NAMALWA (cell line): ENCODE data around the gene ELFN2.
"Not testable (repeated sequence)": the region's sequence is repeated elsewhere in the genome, so short reads cannot be mapped to it uniquely, and the experiment has no call there.

ENCODE experiments used
- DNase-seq: peaks from one replicate; pipeline ENCODE4 v3.0.0-alpha.2; 2015; ENCODE audit warnings: low spot score

ELFN2 gene, protein sequence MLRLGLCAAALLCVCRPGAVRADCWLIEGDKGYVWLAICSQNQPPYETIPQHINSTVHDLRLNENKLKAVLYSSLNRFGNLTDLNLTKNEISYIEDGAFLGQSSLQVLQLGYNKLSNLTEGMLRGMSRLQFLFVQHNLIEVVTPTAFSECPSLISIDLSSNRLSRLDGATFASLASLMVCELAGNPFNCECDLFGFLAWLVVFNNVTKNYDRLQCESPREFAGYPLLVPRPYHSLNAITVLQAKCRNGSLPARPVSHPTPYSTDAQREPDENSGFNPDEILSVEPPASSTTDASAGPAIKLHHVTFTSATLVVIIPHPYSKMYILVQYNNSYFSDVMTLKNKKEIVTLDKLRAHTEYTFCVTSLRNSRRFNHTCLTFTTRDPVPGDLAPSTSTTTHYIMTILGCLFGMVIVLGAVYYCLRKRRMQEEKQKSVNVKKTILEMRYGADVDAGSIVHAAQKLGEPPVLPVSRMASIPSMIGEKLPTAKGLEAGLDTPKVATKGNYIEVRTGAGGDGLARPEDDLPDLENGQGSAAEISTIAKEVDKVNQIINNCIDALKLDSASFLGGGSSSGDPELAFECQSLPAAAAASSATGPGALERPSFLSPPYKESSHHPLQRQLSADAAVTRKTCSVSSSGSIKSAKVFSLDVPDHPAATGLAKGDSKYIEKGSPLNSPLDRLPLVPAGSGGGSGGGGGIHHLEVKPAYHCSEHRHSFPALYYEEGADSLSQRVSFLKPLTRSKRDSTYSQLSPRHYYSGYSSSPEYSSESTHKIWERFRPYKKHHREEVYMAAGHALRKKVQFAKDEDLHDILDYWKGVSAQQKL

DNA sequence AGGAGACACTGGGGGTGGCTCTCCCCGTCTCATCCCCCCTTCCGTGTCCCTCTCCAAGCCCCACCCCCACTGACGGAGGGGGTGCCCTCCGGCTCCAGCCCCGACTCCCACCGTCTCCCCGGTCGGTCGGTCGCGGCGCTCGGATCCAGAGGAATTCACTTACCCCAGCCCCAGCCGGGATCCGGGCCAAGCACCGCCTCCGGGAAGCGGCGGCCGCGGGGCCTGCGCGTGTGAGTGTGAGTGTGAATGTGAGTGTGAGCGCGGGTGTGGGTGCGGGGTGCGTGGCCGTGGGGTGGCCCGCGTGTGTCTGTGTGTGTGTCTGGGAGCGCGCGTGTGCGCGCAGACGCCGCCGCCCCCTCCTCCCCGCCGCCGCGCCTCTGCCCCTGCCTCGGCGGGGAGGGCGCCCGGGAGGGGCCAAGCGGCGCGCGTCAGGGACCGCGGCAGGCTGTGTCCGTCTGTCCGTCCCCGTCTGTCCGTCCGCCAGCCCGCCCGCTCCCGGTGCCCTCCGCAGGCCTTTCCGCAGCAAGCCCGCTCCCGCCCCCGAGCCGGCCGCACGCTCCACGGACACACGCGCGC is at the start of gene ELFN2:
ELFN2 (minus strand) TSS at position 345 of the 576 bp plus-strand sequence. CDS start 51,945 bp downstream, outside the sequence.
- no peak for DNase-seq

DNA sequence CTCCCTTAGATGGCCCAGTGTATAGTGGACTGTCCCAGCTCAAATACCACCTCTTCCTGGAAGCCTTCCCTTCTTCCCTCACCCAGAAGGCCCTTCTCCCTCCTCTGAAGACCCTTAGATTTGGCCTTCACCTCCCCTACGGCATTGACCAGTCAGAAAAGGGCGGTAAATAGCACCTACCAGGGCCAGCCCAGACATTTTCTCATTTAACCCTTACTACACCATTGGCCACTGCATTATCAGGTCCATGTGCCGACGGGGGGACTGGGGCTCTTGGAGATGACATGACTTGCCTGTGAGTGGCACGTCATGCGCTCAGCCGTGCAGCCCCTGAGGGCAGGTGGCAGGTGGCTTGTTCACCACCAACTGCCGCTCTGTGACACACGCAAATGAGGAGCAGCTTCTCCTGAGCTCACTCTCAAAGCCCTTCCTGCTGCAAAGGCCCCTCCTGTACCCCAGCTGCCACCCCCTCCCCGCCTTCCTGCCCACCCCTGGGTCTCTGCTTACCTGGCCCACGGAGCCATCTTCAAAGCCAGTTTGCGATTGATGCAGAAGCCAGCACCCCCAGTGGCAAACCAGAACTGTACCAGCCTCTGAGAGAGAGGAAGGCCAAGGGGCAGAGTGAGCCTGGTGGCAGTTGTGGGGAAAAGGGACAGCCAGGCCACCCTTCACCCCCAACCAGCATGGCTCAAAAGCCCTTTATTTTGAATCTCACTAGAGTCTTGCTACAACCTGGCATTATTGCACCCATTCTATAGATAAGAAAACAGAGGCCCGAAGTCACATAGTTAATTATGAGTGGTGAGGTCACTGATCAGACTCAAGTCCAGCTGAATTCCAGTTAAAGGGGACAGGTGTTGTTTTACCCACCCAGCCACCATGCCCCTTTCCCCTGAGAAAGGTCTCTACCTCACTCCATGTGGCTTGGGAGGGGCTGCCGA is 49.4 kb upstream of the ELFN2 start:
- DNase-seq = peak; percentile 88

DNA sequence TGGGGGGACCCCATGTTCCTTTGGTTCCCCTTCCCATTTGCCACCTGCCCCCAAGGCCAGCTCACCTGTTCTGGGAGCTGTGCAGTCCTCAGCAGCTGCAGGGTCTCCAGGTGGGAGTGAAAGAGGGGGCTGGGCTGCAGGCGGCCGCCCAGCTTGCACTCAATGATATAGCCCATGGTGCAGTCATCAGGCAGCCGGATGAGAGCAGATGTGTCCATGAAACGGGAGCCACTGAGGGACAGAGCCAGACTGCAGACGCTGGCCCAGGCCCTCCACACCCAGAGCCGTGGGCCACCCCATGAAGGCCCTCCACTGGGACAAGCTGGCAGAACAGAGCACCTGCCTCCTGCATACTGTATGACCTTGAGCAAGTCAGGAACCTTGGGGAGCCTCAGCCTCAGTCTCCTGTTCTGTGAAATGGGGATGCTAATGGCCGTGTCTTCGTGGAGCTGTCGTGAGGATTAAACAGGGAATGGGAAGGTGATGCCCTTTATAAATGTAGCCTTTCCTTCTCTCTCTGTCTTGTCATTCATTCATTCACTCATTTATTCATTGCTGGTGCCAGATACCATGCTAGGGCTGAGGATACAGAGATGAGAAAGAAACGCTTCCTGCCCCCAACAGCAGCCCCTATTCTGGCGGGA is 47.3 kb upstream of the ELFN2 start:
- no peak for DNase-seq

DNA sequence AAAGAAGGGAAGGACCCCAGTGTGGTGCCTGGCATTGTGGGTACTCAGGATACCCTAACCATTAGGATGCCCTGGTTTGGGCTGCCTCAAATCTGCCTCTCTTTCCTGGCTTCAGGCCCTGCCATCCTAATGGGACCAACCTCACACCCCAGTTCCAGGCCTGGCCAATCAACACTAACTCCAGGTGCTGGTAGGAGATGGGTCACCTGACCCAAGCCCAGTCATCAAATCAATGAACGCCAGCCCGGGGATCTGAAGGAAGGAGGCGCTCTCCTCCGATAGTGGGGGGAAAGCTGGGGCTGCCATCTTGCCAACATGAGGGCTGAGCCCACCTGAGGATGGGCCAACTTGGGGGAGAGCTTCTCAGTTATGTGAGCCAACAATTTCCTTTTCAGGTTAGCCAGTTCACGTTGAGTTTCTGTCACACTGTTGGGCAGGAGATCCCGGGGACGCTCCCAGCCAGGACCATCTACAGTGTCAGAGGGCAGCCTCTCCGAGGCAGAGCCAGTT is 46.2 kb upstream of the ELFN2 start:
- no peak for DNase-seq

DNA sequence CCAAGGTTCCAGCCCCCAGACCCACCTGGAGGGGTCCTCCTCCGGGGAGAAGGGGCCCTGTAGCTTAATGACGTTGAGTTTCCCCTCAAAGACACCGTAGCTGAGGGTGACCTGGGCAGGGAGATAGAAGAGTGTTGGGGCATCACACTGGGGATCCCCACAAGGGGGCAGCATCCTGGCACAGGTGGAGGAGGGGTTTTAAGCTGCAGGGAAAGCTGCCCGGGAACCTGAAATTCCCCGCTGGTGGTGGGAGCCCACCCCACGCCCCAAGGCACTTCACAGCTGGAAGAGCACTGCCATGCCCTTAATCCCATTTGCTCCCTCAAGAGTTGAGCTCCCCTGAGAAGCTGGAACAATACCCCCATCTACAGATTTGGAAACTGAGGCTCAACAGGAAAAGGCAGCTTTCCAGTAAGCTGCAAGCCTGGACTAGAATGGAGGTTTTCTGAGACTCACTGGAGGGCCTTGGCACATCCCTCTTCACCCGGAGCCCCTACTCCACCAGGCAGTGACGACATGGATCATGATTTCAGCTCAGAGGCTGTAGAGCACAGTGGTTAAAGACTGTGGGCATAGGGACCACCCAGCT is 45.2 kb upstream of the ELFN2 start:
- DNase-seq = peak; percentile 62

DNA sequence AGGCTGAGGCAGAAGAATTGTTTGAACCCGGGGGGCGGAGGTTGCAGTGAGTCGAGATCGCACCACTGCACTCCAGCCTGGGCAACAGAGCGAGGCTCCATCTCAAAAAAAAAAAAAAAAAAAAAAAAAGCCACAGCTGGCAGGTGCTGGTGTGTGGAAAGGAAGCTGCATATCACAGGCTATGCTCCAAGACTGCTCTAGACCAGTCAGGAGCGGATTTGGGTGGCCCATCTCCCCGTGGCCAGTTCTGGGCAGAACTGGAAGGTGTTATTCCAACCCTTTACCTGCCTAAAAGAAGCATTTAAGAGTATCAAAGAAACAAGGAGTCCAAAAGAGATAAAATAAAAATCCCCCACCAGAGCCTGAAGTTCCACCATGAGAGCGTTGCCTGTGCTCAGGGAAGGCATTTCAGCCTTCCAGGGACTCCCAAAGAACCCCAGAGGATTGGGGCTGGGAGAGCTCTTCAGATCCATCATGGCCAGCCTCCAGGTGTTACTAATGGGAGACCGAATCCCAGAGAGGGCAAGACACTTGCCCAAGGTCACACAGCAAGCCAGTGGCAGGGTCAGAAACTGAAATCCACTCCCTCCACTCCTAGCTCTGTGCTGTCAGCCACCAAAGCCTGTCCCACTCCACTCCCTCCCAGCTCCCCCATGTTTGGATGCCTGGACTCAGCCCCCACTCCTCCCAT is 44.6 kb upstream of the ELFN2 start:
- DNase-seq = peak; percentile 55

DNA sequence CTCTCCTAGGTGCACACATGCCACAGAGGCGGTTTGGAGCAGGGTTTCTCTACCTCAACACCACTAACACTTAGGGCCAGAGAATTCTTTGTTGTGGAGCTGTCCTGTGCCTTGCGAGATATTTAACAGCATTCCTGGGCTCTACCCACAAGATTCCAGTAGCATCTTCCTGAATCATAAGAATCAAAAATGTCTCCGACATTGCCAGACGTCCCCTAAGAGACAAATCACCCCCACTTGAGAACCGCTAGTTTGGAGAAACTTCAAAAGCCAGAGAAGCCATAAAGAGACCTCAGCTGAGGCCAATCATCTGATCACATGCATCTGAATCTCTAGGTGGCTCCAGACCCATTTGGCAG is 42.8 kb upstream of the ELFN2 start:
- DNase-seq = no peak

DNA sequence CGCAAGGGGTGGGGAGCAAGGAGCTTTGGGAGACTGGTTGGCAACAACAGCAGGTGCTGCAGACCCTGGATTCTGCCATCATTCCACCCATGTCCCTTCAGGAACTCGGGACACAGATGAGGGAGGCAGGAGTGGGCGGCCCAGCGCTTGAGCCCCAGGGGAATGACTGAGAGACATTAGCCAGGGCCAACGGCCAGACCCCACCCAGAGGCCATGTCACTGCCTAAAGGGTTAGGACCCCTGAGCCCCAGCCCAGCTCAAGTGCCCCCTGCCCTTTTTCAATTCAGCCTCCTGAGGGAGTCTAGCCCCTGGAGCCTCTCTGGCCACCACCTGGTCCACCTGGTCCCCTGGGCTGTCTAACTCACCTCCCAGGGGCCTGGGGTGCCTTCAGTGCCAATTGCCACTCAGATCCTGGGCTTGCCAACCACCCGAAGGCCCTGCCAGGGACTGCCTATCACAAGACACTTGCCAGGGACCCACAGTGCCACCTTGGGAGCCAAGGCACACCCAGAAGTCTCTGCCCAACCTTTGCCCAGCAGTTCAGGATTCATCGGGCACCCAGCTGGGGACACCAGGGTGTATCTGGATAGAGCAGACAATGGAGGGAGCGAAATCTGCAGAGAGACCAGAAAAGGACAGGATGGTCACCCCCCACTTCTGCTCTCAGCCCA is 42.3 kb upstream of the ELFN2 start:
- DNase-seq = no peak

DNA sequence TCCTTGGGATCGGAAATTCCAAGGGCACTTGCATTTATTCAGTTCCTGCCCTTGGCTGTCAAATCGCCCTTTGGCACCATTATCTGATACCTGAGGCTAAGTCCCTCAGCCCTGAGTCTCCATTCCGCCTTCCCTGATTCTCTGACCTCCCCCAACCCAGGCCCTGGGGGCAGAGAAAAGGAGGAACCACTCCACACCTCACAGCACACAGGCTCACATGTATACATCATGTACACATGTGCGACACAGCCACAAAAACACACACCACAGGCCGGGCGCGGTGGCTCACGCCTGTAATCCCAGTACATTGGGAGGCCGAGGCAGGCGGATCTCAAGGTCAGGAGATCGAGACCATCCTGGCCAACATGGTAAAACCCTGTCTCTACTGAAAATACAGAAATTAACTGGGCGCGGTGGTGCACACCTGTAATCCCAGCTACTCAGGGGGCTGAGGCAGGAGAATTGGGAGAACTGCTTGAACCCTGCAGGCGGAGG is 41.0 kb upstream of the ELFN2 start:
- not testable (repeated sequence) for DNase-seq

DNA sequence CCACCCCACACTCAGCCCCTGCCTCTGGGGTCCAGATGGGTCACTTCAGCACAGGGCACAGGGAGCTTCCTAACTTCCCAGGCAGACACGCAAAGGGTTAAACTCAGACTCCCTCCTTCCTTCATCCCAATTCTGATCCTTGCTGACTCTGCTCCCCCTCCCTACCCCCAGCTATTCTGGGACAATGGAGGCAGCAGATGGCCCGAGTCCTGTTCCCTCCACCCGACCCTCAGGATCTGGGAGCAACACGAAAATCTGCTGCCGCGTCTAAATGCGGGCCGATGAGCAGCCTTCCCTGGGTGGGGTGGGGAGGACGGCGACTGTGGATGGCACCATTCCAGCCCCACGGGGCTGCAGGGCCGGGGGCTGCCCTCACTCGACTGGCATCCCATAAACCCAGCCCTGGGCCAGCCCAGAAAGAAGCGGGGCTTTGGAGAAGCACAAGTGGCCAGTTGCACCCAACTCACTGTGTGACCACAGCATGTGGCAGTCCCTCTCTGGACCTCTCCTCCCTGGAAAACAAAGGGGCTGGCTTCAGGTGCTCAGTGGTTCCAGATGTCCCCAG is 40.2 kb upstream of the ELFN2 start:
- no peak for DNase-seq

DNA sequence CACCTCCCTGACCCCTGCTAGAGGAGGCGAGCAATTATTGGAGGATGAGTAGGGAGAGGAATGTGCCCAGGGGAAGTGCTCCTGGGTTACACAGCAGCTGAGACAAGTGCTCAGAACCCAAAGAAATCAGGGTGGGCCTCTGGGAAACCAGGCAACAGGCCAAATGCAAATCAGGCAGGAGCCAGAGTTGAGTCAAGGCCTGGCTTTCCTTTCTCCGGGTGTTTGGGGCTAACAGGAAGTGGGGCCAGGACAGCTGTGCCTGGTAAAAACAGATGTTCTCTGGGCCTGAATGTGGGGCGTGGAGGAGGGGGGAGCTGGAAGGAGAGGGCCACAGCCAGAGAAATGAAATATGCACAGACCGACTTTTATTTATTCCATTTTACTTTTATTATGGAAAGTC is 36.9 kb upstream of the ELFN2 start:
- peak; percentile 80 for DNase-seq

DNA sequence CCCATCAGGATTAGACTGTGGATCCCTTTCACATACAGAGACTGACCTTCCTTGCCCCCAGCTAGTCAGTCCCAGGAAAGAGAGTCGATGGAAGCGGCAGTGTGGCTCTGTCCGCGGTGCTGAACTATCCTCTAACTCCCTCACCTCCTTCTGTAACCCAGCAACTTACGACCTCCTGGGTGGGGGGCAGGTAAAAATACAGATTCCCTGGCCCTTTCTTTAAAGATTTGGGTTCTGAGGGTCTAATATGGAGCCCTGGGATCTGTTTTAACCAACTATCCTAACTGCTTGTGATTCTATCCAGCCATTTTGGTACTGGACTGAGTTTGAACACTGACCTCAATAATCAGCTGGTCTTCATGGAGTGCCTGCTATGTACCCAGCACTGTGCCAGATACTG is 35.7 kb upstream of the ELFN2 start:
- peak; percentile 42 for DNase-seq

DNA sequence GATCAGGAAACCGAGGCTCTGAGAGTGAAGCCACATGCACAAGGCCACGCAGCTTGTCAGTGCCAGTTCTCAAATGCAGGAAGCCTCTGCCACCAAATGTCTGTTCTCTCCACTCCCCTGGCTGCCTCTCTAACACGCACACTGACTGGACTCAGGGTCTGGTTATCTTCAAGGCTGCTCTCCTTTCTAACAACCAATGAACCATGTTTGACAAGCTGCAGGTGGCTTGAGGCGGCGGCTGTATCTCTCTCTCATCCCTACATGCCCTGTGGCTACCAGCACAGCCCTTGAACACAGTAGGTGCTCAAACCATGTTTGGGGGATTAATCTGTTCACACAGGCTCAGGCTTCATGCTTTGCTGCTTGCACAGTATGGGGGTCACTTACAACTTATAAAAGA is 35.2 kb upstream of the ELFN2 start:
- DNase-seq = peak; percentile 46

DNA sequence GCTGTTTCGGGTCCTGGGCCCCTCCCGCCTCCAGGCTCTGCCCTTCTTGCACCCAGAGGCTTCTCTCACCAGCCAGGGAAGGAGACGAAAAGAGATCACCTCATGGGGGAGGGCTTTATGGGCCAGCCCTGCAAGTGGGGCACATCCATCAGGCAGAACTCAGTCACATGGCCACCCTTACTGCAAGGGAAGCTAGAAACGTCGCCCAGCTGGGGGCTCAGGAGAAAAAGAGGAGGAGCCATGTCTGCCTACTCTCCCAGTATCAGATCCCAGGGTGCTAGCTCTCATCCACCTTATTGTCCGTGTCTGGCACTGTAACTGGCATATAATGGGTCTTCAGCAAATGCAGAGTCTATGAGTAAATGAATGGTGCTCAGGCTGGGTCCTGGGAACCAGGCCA is 34.7 kb upstream of the ELFN2 start:
- DNase-seq = no peak

DNA sequence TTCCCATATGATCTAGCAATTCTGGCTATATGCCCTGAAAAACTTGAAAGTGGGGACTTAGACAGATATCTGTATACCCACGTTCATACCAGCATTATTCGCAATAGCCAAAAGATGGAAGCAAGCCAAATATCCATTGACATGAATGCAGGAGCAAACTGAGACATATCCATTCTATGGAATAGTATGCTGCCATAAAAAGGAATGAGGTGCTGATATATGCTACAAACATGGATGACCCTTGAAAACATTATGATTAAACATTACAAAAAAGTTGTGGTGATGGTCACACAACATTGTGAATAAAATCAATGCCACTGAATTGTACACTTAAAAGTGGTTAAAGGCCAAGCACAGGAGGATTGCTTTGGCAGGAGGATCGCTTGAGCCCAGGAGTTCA is 33.4 kb upstream of the ELFN2 start:
- DNase-seq = no peak

DNA sequence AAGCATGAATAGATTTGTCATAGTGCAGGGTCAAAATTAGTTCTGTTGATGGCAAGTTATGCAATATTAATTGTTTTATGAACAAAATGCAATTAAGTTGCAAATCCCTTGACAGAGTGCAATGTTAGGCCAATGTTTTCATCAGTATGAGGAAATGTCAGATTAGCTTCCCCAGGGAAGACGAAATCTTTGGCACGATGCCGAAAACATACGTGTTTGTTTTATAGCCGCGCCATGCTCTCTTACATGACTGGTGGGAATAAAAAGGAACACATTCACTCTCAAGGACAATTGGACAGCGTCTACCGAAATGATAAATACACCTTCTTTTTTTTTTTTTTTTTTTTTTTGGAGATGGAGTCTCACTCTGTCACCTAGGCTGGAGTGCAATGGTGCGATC is 31.9 kb upstream of the ELFN2 start:
- DNase-seq = no peak

DNA sequence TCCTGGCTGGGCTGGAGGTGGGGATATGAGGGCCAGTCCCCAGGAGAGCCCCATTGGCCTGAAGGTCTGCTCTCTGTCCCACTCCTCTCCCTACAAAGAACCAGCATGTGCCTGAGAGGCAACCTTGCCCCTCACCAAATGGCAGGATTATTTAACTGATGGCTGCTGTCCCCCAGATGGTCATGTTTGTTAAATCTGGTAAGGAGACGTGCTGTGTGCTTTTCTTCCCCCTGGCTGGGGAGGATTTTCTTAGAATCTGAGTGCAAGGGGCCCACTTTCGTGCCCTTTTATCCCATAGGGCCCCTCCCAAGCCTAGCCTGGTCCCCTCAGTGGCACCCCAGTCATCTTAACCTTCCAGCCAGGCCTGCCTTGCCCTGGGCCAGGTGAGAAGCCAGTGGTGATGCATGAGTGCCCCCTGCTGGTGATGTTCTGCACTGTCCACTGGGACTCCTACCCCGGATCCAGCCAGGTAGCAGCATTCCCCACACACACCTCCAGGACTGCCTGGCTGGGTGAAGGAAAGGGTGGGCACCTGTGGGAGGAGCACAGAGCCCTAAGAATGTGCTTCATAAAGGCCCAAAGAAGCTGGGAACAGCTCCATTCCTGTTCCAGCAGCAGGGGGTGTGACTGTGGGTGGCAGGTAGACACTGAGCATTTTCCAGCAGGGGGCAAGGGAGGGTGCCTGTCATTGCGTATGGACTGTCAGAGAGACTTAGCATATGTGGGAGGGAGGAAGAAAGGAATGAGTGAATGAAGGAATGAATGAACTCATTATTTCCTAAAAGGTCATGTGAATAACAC is 30.0 kb upstream of the ELFN2 start:
- DNase-seq = peak; percentile 79

DNA sequence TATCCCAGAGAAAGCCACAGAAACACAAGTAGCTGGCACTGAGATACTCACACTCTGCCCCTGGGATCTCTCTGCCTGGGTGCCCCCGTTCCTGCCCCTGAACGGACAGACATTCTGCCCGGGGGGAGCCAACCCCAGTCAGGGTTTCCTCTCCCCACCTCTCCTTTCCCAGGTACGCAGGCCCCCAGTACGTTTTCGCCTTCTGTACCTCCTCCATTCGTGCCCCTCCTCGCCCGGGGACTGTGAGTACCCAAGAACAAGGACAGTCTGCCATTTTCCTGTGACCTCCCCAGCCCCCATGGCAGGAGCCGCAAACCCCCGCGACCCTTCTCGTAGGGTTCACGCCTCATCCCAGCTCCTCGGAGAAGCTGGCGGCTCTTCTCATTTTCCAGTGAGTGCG is 29.1 kb upstream of the ELFN2 start:
- no peak for DNase-seq
